HepG2 (cell line): ENCODE results near the gene OR10A2. TPM values are rescaled to one million over a fixed set of nuclear protein-coding genes. Genes with fewer than 3 reads are reported as not detected.

ENCODE experiments used
- ATAC-seq: fragments of 200-7000 bp; cut with Tn5 transposase; 3 replicates; pipeline ENCODE4 v1.9.1; 2020; ENCODE audit warnings: mild to moderate bottlenecking, moderate library complexity
- BruUV-seq: library from RNA; stranded (reverse); fragments of 400-500 nt; replicated peaks from 2 replicates; lab custom pipeline; 2021; lab: Mats Ljungman, UMichigan
- CTCF ChIA-PET: fragments of 300-600 bp; formaldehyde crosslinking; extraction: SDS; loops from one replicate; lab custom pipeline; 2021; ENCODE audit warnings: low total read pairs, inconsistent platforms, low intra/inter-chr PET ratio; lab: Yijun Ruan, JAX
- POLR2A ChIA-PET: fragments of 350-600 bp; sonication (Branson Sonifier 250); formaldehyde crosslinking; loops from one replicate; lab custom pipeline; 2020; ENCODE audit warnings: antibody characterized with exemption, inconsistent platforms; lab: Yijun Ruan, JAX
- DNase-seq: peaks from one replicate; pipeline ENCODE4 v3.0.0-alpha.2; 2015; ENCODE audit warnings: low spot score
- FAIRE-seq: peaks from 3 replicates; lab custom pipeline; 2011; peaks lifted over from hg19 to GRCh38; lab: Jason Lieb, UNC
- H2AFZ ChIP-seq: one replicate; pipeline ENCODE4 v1.6.1; 2011; ENCODE audit warnings: low read length, inconsistent platforms
- H3K27ac ChIP-seq: fragments of 300-600 bp; 3 replicates; pipeline ENCODE4 v1.8.0; 2011; ENCODE audit warnings: mixed run types, mild to moderate bottlenecking, mixed read lengths, low read length, inconsistent platforms; ENCODE audit not compliant: insufficient read depth; ENCODE audit errors: extremely low read length
- H3K27me3 ChIP-seq, 2 experiments: fragments of 200-600 bp in 1 of 2; 2 replicates in 1 of 2; 3 replicates in 1 of 2; pipeline versions ENCODE4 v1.6.0 to v1.8.0; 2011; ENCODE audit warnings: low read length in 2 of 2, mild to moderate bottlenecking in 2 of 2, moderate library complexity in 2 of 2, inconsistent platforms in 1 of 2; ENCODE audit not compliant: insufficient read depth in 2 of 2, control insufficient read depth in 1 of 2
- H3K36me3 ChIP-seq, 2 experiments: fragments of 200-600 bp in 1 of 2; replicated peaks in 1 of 2; 2 replicates in 1 of 2; 3 replicates in 1 of 2; pipeline versions ENCODE4 v1.5.1 to v1.8.0; 2011; ENCODE audit warnings: low read length in 2 of 2, inconsistent platforms in 1 of 2; ENCODE audit not compliant: insufficient read depth in 2 of 2, control insufficient read depth in 1 of 2
- H3K4me1 ChIP-seq: 2 replicates; pipeline ENCODE4 v1.5.1; 2012; ENCODE audit warnings: low read length, inconsistent platforms; ENCODE audit not compliant: insufficient read depth
- H3K4me2 ChIP-seq: 2 replicates; pipeline ENCODE4 v1.6.0; 2011; ENCODE audit warnings: low read depth, low read length, inconsistent platforms
- H3K4me3 ChIP-seq, 3 experiments: fragments of 200-600 bp in 1 of 3; sonication (generic), shearing (Covaris generic) in 1 of 3; replicated peaks in 1 of 3; 2 replicates each; pipeline ENCODE4 v1.5.1; 2011 to 2016; ENCODE audit warnings: low read length in 3 of 3, inconsistent platforms in 2 of 3, low read depth in 2 of 3, mild to moderate bottlenecking in 2 of 3, control low read depth in 1 of 3, mixed read lengths in 1 of 3; ENCODE audit not compliant: insufficient read depth in 1 of 3
- H3K79me2 ChIP-seq: one replicate; pipeline ENCODE4 v1.6.1; 2011; ENCODE audit warnings: low read length, inconsistent platforms; ENCODE audit not compliant: insufficient read depth
- H3K9ac ChIP-seq: 2 replicates; pipeline ENCODE4 v1.6.0; 2011; ENCODE audit warnings: mild to moderate bottlenecking, low read depth, low read length, inconsistent platforms; ENCODE audit not compliant: insufficient read depth
- H3K9me3 ChIP-seq: 2 replicates; pipeline ENCODE4 v1.5.1; 2012; ENCODE audit warnings: mild to moderate bottlenecking, low read length
- H4K20me1 ChIP-seq: 2 replicates; pipeline ENCODE4 v1.6.0; 2011; ENCODE audit warnings: inconsistent platforms, mild to moderate bottlenecking, low read length, moderate library complexity; ENCODE audit not compliant: insufficient read depth
- ATF2 ChIP-seq: sonication (generic); formaldehyde crosslinking; IDR thresholded peaks from 2 replicates; pipeline ENCODE4 v1.4.0; 2020; ENCODE audit warnings: missing genetic modification reagents
- FOXK2 ChIP-seq: fragments of 450-650 bp; IDR thresholded peaks from 2 replicates; pipeline ENCODE4 v1.6.1; 2016
- KLF13 ChIP-seq: sonication (generic); formaldehyde crosslinking; IDR thresholded peaks from 2 replicates; pipeline ENCODE4 v1.4.0; 2020; ENCODE audit warnings: mild to moderate bottlenecking, missing genetic modification reagents
- NFE2L2 ChIP-seq: fragments of 150-350 bp; IDR thresholded peaks from 2 replicates; pipeline ENCODE4 v1.6.1; 2014; ENCODE audit warnings: low read length
- NFKB2 ChIP-seq: sonication (generic); formaldehyde crosslinking; IDR thresholded peaks from 2 replicates; pipeline ENCODE4 v1.4.0; 2020; ENCODE audit warnings: missing genetic modification reagents, borderline replicate concordance
- NR2F2 ChIP-seq: IDR thresholded peaks from 2 replicates; pipeline ENCODE4 v1.6.1; 2012; ENCODE audit warnings: low read depth, inconsistent platforms, borderline replicate concordance
- PBX2 ChIP-seq: IDR thresholded peaks from 2 replicates; pipeline ENCODE4 v1.6.1; 2016; ENCODE audit warnings: control low read depth
- TERF1 ChIP-seq: sonication (generic); formaldehyde crosslinking; IDR thresholded peaks from 2 replicates; pipeline ENCODE4 v1.8.0; 2022; ENCODE audit warnings: mild to moderate bottlenecking, missing genetic modification reagents, moderate library complexity
- ZBTB20 ChIP-seq: sonication (generic); formaldehyde crosslinking; IDR thresholded peaks from 2 replicates; pipeline ENCODE4 v1.8.1; 2023; ENCODE audit warnings: missing genetic modification reagents, low read depth, mild to moderate bottlenecking, borderline replicate concordance
- ZFP62 ChIP-seq: sonication (generic); formaldehyde crosslinking; IDR thresholded peaks from 2 replicates; pipeline ENCODE4 v1.4.0; 2020; ENCODE audit warnings: missing genetic modification reagents
- ZKSCAN8 ChIP-seq: IDR thresholded peaks from 2 replicates; pipeline ENCODE4 v1.6.1; 2016; ENCODE audit warnings: borderline replicate concordance, missing genetic modification reagents, missing compliant biosample characterization
- ZNF20 ChIP-seq: sonication (generic); formaldehyde crosslinking; IDR thresholded peaks from 2 replicates; pipeline ENCODE4 v1.4.0; 2020; ENCODE audit warnings: mild to moderate bottlenecking, moderate library complexity, missing genetic modification reagents
- ZNF234 ChIP-seq: sonication (generic); formaldehyde crosslinking; conservative IDR thresholded peaks from 2 replicates; pipeline ENCODE4 v1.5.1; 2020; ENCODE audit warnings: mild to moderate bottlenecking, missing genetic modification reagents
- ZNF24 ChIP-seq: fragments of 450-650 bp; IDR thresholded peaks from 2 replicates; pipeline ENCODE4 v1.6.1; 2017; ENCODE audit warnings: antibody characterized with exemption, mild to moderate bottlenecking
- ZNF276 ChIP-seq: sonication (generic); formaldehyde crosslinking; IDR thresholded peaks from 2 replicates; pipeline ENCODE4 v1.4.0; 2020; ENCODE audit warnings: mild to moderate bottlenecking, low read depth, missing genetic modification reagents
- ZSCAN25 ChIP-seq: sonication (generic); formaldehyde crosslinking; IDR thresholded peaks from 2 replicates; pipeline ENCODE4 v1.8.0; 2022; ENCODE audit warnings: mild to moderate bottlenecking, missing genetic modification reagents
- WGBS: methylation state at CpG from one replicate; pipeline ENCODE4 v1.1.6; 2017; ENCODE audit warnings: low lambda C conversion rate; 5-methylcytosine and 5-hydroxymethylcytosine counted together
- in situ Hi-C: cut with HindIII; loops from 2 replicates; pipeline ENCODE4 v1.10.0; 2017; ENCODE audit warnings: low pct_unique_long_range_greater_than_20kb; ENCODE audit not compliant: extremely low pct_ligation_motif_present
- intact Hi-C: fragments of 100-400 bp; cut with micrococcal nuclease; formaldehyde crosslinking; loops from one replicate; pipeline ENCODE4 v1.10.0; 2022; ENCODE audit not compliant: unreplicated experiment
- polyA plus RNA-seq, 8 experiments: library from polyadenylated mRNA; depleted of rRNA in 3 of 8; stranded (reverse) in 7 of 8; unstranded in 1 of 8; fragments of >200 nt; fragmentation: Illumina TruSeq in 4 of 8; extraction: Trizol in 4 of 8; gene quantifications; 2 replicates each; pipeline versions ENCODE4 v1.2.1 to v1.2.3, GENCODE V29; 2011 to 2016; ENCODE audit warnings: low read depth in 4 of 8, missing spikeins in 1 of 8, mixed read lengths in 1 of 8; ENCODE audit not compliant: insufficient read depth in 1 of 8
- total RNA-seq, 5 experiments: library from RNA; depleted of rRNA; stranded (reverse); fragments of >200 nt; fragmentation: Illumina TruSeq; extraction: Trizol; gene quantifications; 2 replicates each; pipeline ENCODE4 v1.2.3, GENCODE V29; 2016; ENCODE audit warnings: low read depth in 1 of 5

Gene OR10A2
- total and polyA plus RNA-seq, 2 of the 13 experiments (the other 11 are each of a cell fraction or from before 2014, with no cell fraction given), result not detected

GRCh38 chr11:6844356-6844755 is 18.5 kb upstream of the OR10A2 start (continued):
- TF ChIP-seq ZBTB20 (CRISPR knock-in tag) (no peak), ZFP62 (CRISPR knock-in tag) (no peak)

GRCh38 chr11:6845383-6845782 is 17.5 kb upstream of the OR10A2 start, which contains the start of gene OR10A5:
TSS of gene OR10A5 (plus strand) at chr11:6845683. CDS start at chr11:6845683, 0 bp downstream.
- DNase-seq (no peak), FAIRE-seq (no peak), ATAC-seq (no peak)
- Histone ChIP-seq H4K20me1 (no peaks in the 10 kb centered on the region), H3K79me2 (no peaks in the 10 kb centered on the region), H3K9ac (no peak within 1 kb of the TSS), H3K4me2 (no peak within 1 kb of the TSS), H3K27ac (no peak within 1 kb of the TSS), H3K36me3 (no peaks in the 10 kb centered on the region), H3K27me3 (peaks cover 0 to 6% of the 10 kb centered on the region in 2 experiments; a peak in 1 of 5 replicates), H2AFZ (no peak within 1 kb of the TSS), H3K9me3 (no peaks in the 10 kb centered on the region), H3K4me1 (0 out of 2 replicates have a peak, but pooled peaks cover 6% of the 10 kb centered on the region), H3K4me3 (no peak within 1 kb of the TSS)
- in situ Hi-C loops, result no loop called here
- BruUV-seq, result no TSS peak
- under 1% methylated on average over 3 of the region's 3 CpGs for WGBS
- ChIA-PET CTCF (no interaction called here), POLR2A (no interaction called here)
- intact Hi-C loops, result no loop called here
- TF ChIP-seq ZNF24, result no peak
- TF ChIP-seq ZNF276 (CRISPR knock-in tag), result no peak
- no peak for TF ChIP-seq ZNF20 (CRISPR knock-in tag)
- TF ChIP-seq ZSCAN25 (CRISPR knock-in tag), result no peak
- no peak for TF ChIP-seq NFKB2
- TF ChIP-seq ATF2 (CRISPR knock-in tag), result no peak
- no peak for TF ChIP-seq NR2F2
- TF ChIP-seq KLF13, result no peak
- TF ChIP-seq PBX2 (CRISPR knock-in tag), result no peak
- no peak for TF ChIP-seq ZKSCAN8 (CRISPR knock-in tag)
- TF ChIP-seq NFE2L2, result no peak
- no peak for TF ChIP-seq ZNF234
- TF ChIP-seq TERF1 (CRISPR knock-in tag), result no peak
- TF ChIP-seq FOXK2, result no peak
